Testis (tissue), 2 donors: ENCODE measurements around the gene ULBP2.

Experiments used
- POLR2A ChIP-seq: fragments of 450-650 bp; IDR thresholded peaks from one replicate; pipeline ENCODE4 v1.6.1; 2017; ENCODE audit warnings: antibody characterized with exemption, mild to moderate bottlenecking, moderate library complexity
- TF ChIP-seq, protein P1 (sequence below), 3 experiments: fragments of 450-650 bp in 2 of 3; fragments of 200-600 bp in 1 of 3; sonication (generic) in 1 of 3; IDR thresholded peaks; one replicate each; pipeline ENCODE4 v1.5.1; 2016 to 2019; ENCODE audit warnings: antibody characterized with exemption in 3 of 3, mild to moderate bottlenecking in 2 of 3, moderate library complexity in 1 of 3

DNA sequence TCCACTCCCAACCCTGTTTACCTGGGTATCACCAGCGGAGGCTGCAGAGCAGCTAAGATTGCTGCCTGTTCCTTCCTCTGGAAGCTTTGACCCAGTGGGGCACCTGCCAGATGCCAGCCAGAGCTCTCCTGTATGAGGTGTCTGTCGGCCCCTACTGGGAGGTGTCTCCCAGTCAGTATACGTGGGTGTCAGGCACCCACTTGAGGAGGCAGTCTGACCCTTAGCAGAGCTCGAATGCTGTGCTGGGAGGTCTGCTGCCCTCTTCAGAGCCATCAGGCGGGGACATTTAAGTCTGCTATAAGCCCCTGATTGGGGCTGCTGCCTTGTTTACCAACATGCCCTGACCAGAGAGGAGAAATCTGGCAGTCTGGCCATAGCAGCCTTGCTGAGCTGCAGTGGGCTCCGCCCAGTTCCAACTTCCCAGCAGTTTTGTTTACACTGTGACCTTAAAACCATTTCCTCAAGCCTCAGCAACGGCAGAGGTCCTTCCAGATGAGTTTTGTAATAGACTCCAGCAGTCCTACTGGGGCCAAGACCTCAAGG is 46.7 kb upstream of the ULBP2 start:
- TF ChIP-seq, protein P1, sequence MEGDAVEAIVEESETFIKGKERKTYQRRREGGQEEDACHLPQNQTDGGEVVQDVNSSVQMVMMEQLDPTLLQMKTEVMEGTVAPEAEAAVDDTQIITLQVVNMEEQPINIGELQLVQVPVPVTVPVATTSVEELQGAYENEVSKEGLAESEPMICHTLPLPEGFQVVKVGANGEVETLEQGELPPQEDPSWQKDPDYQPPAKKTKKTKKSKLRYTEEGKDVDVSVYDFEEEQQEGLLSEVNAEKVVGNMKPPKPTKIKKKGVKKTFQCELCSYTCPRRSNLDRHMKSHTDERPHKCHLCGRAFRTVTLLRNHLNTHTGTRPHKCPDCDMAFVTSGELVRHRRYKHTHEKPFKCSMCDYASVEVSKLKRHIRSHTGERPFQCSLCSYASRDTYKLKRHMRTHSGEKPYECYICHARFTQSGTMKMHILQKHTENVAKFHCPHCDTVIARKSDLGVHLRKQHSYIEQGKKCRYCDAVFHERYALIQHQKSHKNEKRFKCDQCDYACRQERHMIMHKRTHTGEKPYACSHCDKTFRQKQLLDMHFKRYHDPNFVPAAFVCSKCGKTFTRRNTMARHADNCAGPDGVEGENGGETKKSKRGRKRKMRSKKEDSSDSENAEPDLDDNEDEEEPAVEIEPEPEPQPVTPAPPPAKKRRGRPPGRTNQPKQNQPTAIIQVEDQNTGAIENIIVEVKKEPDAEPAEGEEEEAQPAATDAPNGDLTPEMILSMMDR (IDR thresholded peaks at IDR 0.05), result no peak
- TF ChIP-seq POLR2A, result no peak
